Mucosa of descending colon (tissue), 3 donors: ENCODE data around the gene HJURP. TPM values are rescaled to one million over a fixed set of nuclear protein-coding genes. Genes with fewer than 3 reads are reported as not detected.
"Not testable (repeated sequence)": the region's sequence is repeated elsewhere in the genome, so short reads cannot be mapped to it uniquely, and the experiment has no call there.

Experiments
- ATAC-seq: fragments of 200-7000 bp; cut with Tn5 transposase; one replicate; pipeline ENCODE4 v1.9.1; 2020; ENCODE audit warnings: mild to moderate bottlenecking, moderate library complexity
- DNase-seq, 3 donors: peaks; one replicate each; pipeline ENCODE4 v3.0.0-alpha.2; 2020
- H3K36me3 ChIP-seq: fragments of 200-600 bp; one replicate; pipeline ENCODE4 v1.8.0; 2021; ENCODE audit warnings: low read depth, mild to moderate bottlenecking
- H3K4me1 ChIP-seq: fragments of 200-600 bp; one replicate; pipeline ENCODE4 v1.8.0; 2021; ENCODE audit warnings: low read depth, mild to moderate bottlenecking
- H3K4me3 ChIP-seq: fragments of 200-600 bp; one replicate; pipeline ENCODE4 v1.8.0; 2021; ENCODE audit warnings: mild to moderate bottlenecking
- H3K9me3 ChIP-seq: fragments of 200-600 bp; one replicate; pipeline ENCODE4 v1.8.0; 2021; ENCODE audit warnings: mild to moderate bottlenecking
- CTCF ChIP-seq: fragments of 200-600 bp; IDR thresholded peaks from one replicate; pipeline ENCODE4 v1.8.0; 2022; ENCODE audit warnings: antibody characterized with exemption, mild to moderate bottlenecking
- intact Hi-C, 2 donors: fragments of 100-400 bp; cut with DNase I in 1 of 2; cut with micrococcal nuclease in 1 of 2; formaldehyde crosslinking; loops; one replicate each; pipeline versions ENCODE4 v1.11.0 to v1.11.1; 2022; cut with DNase I, micrococcal nuclease
- long read RNA-seq, 2 donors: library from polyadenylated mRNA; unstranded; transcript quantifications; one replicate each; pipeline ENCODE4 v2.0.0, GENCODE V29; 2019 to 2021
- total RNA-seq, 3 donors: library from RNA; stranded (reverse); fragmentation: NEBNext Ultra II Directional in 2 of 3; extraction: Animal tissue kit (Norgen Biotek cat#: 25700) in 2 of 3; gene quantifications; one replicate each; pipeline versions ENCODE4 v1.2.1 to v1.2.4, GENCODE V29; 2021 to 2023
- donor health status: DM: no; HTN: no; CAD: no; lungs with moderate emphysema.
- donor health status: DM: no; HTN: no; CAD: no.
- donor health status: DM: no; HTN: yes; CAD: no.

The HJURP gene
- 1 to 10 TPM; 1.7 to 9.8 (median 3.6) TPM for total RNA-seq
- long read RNA-seq, donor 1 = 0 reads
- long read RNA-seq, donor 2, partial matches to known transcripts = 1 of 2 reads
- long read RNA-seq, donor 2, other reads (novel, unspliced or antisense) = 0 of 2 reads

GRCh38 chr2:233854241-233854981 lies at the start of gene HJURP:
Gene HJURP (minus strand): TSS chr2:233854535. CDS start chr2:233854500, 35 bp downstream.
- H3K4me3 ChIP-seq = peak within 1 kb of the TSS; percentile 45
- intact Hi-C loops = no loop called here
- DNase-seq (peak; percentile 93 to 95 (median 94)), ATAC-seq (peak; percentile 97)
- H3K36me3 ChIP-seq = no peaks in the 10 kb centered on the region
- TF ChIP-seq CTCF = no peak
- peaks cover 4% of the 10 kb centered on the region for H3K4me1 ChIP-seq
- no peaks in the 10 kb centered on the region for H3K9me3 ChIP-seq

- DNase-seq = no peak
Measured at GRCh38 chr2:233901884-233902283, 47.5 kb upstream of the HJURP start.

GRCh38 chr2:233901367-233901766 lies 47.0 kb upstream of the HJURP start:
- no peak overlapping the region for H3K4me3 ChIP-seq
- DNase-seq (peak in 2 of 3 donors; percentile 23 to 26), ATAC-seq (peak; percentile 65)
- TF ChIP-seq CTCF = no peak
- no peaks in the 10 kb centered on the region for H3K36me3 ChIP-seq
- peaks cover 3% of the 10 kb centered on the region for H3K4me1 ChIP-seq
- intact Hi-C loops = no loop called here
- H3K9me3 ChIP-seq = no peaks in the 10 kb centered on the region

More at GRCh38 chr2:233901884-233902283, 47.5 kb upstream of the HJURP start:
- ATAC-seq = no peak
- Histone ChIP-seq H3K36me3 (no peaks in the 10 kb centered on the region), H3K9me3 (no peaks in the 10 kb centered on the region), H3K4me3 (no peak overlapping the region), H3K4me1 (peaks cover 3% of the 10 kb centered on the region)
- intact Hi-C loops = no loop called here
- TF ChIP-seq CTCF = no peak

GRCh38 chr2:233896253-233896652 lies 41.9 kb upstream of the HJURP start:
- intact Hi-C loops, H3K36me3 ChIP-seq: not testable (repeated sequence)

GRCh38 chr2:233892793-233893192 lies 38.5 kb upstream of the HJURP start:
- intact Hi-C loops = no loop called here
- Histone ChIP-seq H3K4me3 (no peak overlapping the region), H3K9me3 (no peaks in the 10 kb centered on the region), H3K36me3 (no peaks in the 10 kb centered on the region), H3K4me1 (no peaks in the 10 kb centered on the region)
- DNase-seq (no peak), ATAC-seq (no peak)
- TF ChIP-seq CTCF = no peak

More at GRCh38 chr2:233896253-233896652, 41.9 kb upstream of the HJURP start:
- ATAC-seq, H3K9me3 ChIP-seq, DNase-seq, H3K4me3 ChIP-seq, H3K4me1 ChIP-seq: not testable (repeated sequence)

- no peaks in the 10 kb centered on the region for H3K4me1 ChIP-seq
- DNase-seq = no peak
- H3K36me3 ChIP-seq = no peaks in the 10 kb centered on the region
- ATAC-seq = no peak
- H3K4me3 ChIP-seq = no peak overlapping the region
- no peak for TF ChIP-seq CTCF
- H3K9me3 ChIP-seq = peaks cover 12% of the 10 kb centered on the region
- intact Hi-C loops = no loop called here
Measured at GRCh38 chr2:233882353-233882752, 28.0 kb upstream of the HJURP start.

- H3K4me1 ChIP-seq, DNase-seq, ATAC-seq, H3K4me3 ChIP-seq, H3K36me3 ChIP-seq, intact Hi-C loops, H3K9me3 ChIP-seq: not testable (repeated sequence)
Measured at GRCh38 chr2:233872125-233872524, 17.8 kb upstream of the HJURP start.
